Measurements from ENCODE around the gene HES2. TPM values are rescaled to one million over a fixed set of nuclear protein-coding genes. Genes with fewer than 3 reads are reported as not detected.

Gene HES2
- total RNA-seq, 1 experiment from 2014 or later: 1.2 TPM

- H3K9me3 ChIP-seq (ENCODE audit: control insufficient read depth, low read depth, low read length): no peaks in the 10 kb centered on the region
- no peak overlapping the region for H3K9ac ChIP-seq (ENCODE audit: extremely low read depth, insufficient read length, low read length)
- H3K4me1 Mint-ChIP-seq: peaks cover 22 to 25% of the 10 kb centered on the region in 2 experiments
- H3K36me3 Mint-ChIP-seq (ENCODE audit: insufficient read depth in 1 of 3, low read depth in 3 of 3): no peaks in the 10 kb centered on the region
- TF ChIP-seq CTCF (conservative IDR thresholded peaks at IDR 0.05): no peak
- no CpG with 5 or more reads among the region's 5 CpGs for WGBS (ENCODE audit: extremely low coverage, insufficient read length, low lambda C conversion rate)
- no peak overlapping the region for H3K23ac ChIP-seq (ENCODE audit: insufficient read length, low read depth, low read length)
- peaks cover 56% of the 10 kb centered on the region for H3K27me3 ChIP-seq (ENCODE audit: insufficient read depth, low read length)
- no peak overlapping the region for H2BK5ac ChIP-seq (ENCODE audit: insufficient read length, low read length)
- H2AFZ ChIP-seq (ENCODE audit: low read length): no peak overlapping the region
- no peaks in the 10 kb centered on the region; a peak in 1 of 5 replicates for H3K9me3 Mint-ChIP-seq
- H3K56ac ChIP-seq (ENCODE audit: insufficient read length, low read depth, low read length): no peak overlapping the region
- H3K4me3 Mint-ChIP-seq: no peak overlapping the region
- no peaks in the 10 kb centered on the region for H3K79me1 ChIP-seq (ENCODE audit: insufficient read depth, low read depth, low read length, poor library complexity, severe bottlenecking)
- H2AK5ac ChIP-seq (ENCODE audit: insufficient read length, low read length): no peak overlapping the region
- peaks cover 3% of the 10 kb centered on the region; the same call in 1 of the 2 replicates for H3K4me1 ChIP-seq (ENCODE audit: insufficient read depth, low read length)
- no peak overlapping the region for H3K18ac ChIP-seq (ENCODE audit: insufficient read length, low read depth, low read length)
- H2BK20ac ChIP-seq (ENCODE audit: low read depth, low read length, poor library complexity, severe bottlenecking): no peak overlapping the region
- H3K27ac Mint-ChIP-seq: no peak overlapping the region
- no peak overlapping the region for H2BK120ac ChIP-seq (ENCODE audit: low read depth, low read length, poor library complexity, severe bottlenecking)
- H3K14ac ChIP-seq (ENCODE audit: insufficient read depth, low read length): no peak overlapping the region
- no peak overlapping the region for H3K27ac ChIP-seq (ENCODE audit: insufficient read length, low read depth, low read length)
- H3K27me3 Mint-ChIP-seq (ENCODE audit: low read depth): peaks cover 97% of the 10 kb centered on the region
- no peak overlapping the region for H3K4me2 ChIP-seq (ENCODE audit: insufficient read depth, insufficient read length, low read length)
- no peak overlapping the region for H2BK15ac ChIP-seq (ENCODE audit: low read depth, low read length)
- no peak overlapping the region for H4K8ac ChIP-seq (replicated peaks; ENCODE audit: insufficient read length, low read depth, low read length)
- no peak overlapping the region for H3K4ac ChIP-seq (ENCODE audit: low read depth, low read length)
- H3K23me2 ChIP-seq (ENCODE audit: insufficient read length, low read depth, low read length, poor library complexity, severe bottlenecking): peaks cover 7% of the 10 kb centered on the region
- H2BK12ac ChIP-seq (ENCODE audit: insufficient read length, low read depth, low read length): no peak overlapping the region
- DNase-seq: no peak
- no peak overlapping the region for H4K91ac ChIP-seq (ENCODE audit: insufficient read length, low read depth, low read length)
- no peak overlapping the region for H4K5ac ChIP-seq (ENCODE audit: insufficient read length, low read depth, low read length)
- no peaks in the 10 kb centered on the region for H4K20me1 ChIP-seq (ENCODE audit: control insufficient read depth, insufficient read depth, insufficient read length)
- no peaks in the 10 kb centered on the region for H3K79me2 ChIP-seq (ENCODE audit: insufficient read depth, low read length)
- no peak overlapping the region for H3T11ph ChIP-seq (ENCODE audit: low read length)
Observed at GRCh38 chr1:6416906-6417305, 2.8 kb downstream of the HES2 start.
